Measurements from ENCODE around the gene LYRM4. TPM values are rescaled to one million over a fixed set of nuclear protein-coding genes. Genes with fewer than 3 reads are reported as not detected.

LYRM4 gene
- total and polyA plus RNA-seq, 4 donors: 15.2 to 23.2 (median 19.1) TPM

DNA sequence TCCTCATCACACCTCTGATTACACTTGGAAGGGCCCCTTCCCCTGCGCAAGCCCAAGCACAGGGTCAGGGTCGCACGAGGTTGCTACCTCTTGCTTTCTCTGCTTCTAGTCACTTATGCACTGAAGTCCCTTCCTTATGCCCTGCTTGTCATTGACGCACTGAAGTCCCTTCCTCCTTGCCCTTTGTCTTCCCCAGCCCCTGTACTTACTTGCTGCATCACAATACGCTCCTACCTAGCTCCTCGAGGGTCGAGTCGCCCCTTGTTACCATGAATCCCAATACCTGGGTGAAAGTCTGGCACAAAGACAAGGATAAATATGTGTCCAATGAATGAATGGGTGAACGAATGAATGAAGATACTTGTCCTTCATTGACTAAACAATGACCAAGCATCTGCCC lies 75.9 kb downstream of the LYRM4 start:
- Histone ChIP-seq H3K27ac (ENCODE audit: low read depth in 1 of 2, low read length in 1 of 2) (no peak overlapping the region), H3K27me3 (ENCODE audit: control insufficient read depth in 3 of 3, insufficient read depth in 3 of 3, low read length in 2 of 3) (no peaks in the 10 kb centered on the region), H3K36me3 (ENCODE audit: control insufficient read depth in 4 of 4, insufficient read depth in 4 of 4, low read length in 4 of 4) (no peaks in the 10 kb centered on the region), H3K4me1 (ENCODE audit: control insufficient read depth in 5 of 5, insufficient read depth in 5 of 5, low read length in 5 of 5) (no peaks in the 10 kb centered on the region), H3K9ac (ENCODE audit: insufficient read depth in 1 of 2, low read length in 2 of 2) (no peak overlapping the region), H3K9me3 (ENCODE audit: control insufficient read depth in 4 of 4, insufficient read depth in 3 of 4, low read length in 3 of 4) (no peaks in the 10 kb centered on the region), H3K4me3 (no peak overlapping the region)
- TF ChIP-seq, protein P1, sequence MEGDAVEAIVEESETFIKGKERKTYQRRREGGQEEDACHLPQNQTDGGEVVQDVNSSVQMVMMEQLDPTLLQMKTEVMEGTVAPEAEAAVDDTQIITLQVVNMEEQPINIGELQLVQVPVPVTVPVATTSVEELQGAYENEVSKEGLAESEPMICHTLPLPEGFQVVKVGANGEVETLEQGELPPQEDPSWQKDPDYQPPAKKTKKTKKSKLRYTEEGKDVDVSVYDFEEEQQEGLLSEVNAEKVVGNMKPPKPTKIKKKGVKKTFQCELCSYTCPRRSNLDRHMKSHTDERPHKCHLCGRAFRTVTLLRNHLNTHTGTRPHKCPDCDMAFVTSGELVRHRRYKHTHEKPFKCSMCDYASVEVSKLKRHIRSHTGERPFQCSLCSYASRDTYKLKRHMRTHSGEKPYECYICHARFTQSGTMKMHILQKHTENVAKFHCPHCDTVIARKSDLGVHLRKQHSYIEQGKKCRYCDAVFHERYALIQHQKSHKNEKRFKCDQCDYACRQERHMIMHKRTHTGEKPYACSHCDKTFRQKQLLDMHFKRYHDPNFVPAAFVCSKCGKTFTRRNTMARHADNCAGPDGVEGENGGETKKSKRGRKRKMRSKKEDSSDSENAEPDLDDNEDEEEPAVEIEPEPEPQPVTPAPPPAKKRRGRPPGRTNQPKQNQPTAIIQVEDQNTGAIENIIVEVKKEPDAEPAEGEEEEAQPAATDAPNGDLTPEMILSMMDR (IDR thresholded peaks at IDR 0.05; ENCODE audit: control extremely low read depth, extremely low read depth): no peak
- ATAC-seq (ENCODE audit: insufficient read depth, low FRiP score): no peak
- WGBS, 2 donors: 93% methylated on average over 9 of the region's 9 CpGs
- no peak for DNase-seq

- Histone ChIP-seq H3K9me3 (ENCODE audit: control insufficient read depth in 4 of 4, insufficient read depth in 3 of 4, low read length in 3 of 4) (no peaks in the 10 kb centered on the region), H3K36me3 (ENCODE audit: control insufficient read depth in 4 of 4, insufficient read depth in 4 of 4, low read length in 4 of 4) (no peaks in the 10 kb centered on the region), H3K9ac (ENCODE audit: insufficient read depth in 1 of 2, low read length in 2 of 2) (no peak overlapping the region), H3K4me1 (ENCODE audit: control insufficient read depth in 5 of 5, insufficient read depth in 5 of 5, low read length in 5 of 5) (no peaks in the 10 kb centered on the region), H3K27me3 (ENCODE audit: control insufficient read depth in 3 of 3, insufficient read depth in 3 of 3, low read length in 2 of 3) (no peaks in the 10 kb centered on the region), H3K27ac (ENCODE audit: low read depth in 1 of 2, low read length in 1 of 2) (no peak overlapping the region), H3K4me3 (no peak overlapping the region)
- no peak for DNase-seq
- ATAC-seq (ENCODE audit: insufficient read depth, low FRiP score): no peak
- WGBS, 2 donors: 44 to 76% methylated on average over 2 of the region's 2 CpGs
- TF ChIP-seq, protein P1 (IDR thresholded peaks at IDR 0.05; ENCODE audit: control extremely low read depth, extremely low read depth): no peak
Measured at GRCh38 chr6:5184218-5184617, 76.5 kb downstream of the LYRM4 start.

DNA sequence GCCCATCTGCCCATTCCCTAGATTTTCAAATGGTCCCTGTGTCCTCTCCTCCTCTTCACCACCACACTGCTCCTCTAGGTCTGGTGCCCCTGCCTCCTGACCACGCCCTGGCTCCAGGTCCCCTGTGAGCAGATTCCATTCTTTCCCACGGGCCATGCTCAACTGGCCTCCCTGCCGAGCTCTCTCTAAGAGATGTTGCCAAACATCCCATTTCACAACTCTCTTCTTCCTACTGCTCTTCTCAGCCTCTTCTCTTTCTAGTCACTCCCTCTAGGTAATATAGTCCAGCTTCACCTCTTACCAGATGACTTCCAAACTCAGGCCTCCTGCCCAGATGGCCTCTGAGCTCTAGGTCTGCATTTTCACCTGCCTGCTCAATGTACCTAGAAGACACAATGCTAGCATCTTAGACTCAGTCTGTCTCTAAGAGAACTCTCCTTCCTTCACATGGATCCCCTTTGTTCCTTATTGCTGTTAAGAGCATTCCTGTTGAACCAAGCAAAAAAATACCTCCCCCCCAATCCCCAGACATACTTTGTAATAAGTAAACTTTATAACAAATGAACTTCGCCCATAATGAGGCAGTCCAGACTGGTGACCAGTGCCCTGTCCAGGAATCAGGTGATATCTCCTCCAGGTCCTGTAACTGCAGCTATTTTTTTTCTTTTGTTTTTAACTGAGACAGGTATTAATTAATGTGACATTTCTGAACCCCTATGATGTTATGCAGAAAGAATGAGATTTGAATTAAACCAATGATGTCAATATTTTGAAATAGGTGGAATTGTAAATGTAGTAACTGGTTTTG lies 79.0 kb downstream of the LYRM4 start:
- Histone ChIP-seq H3K4me3 (no peak overlapping the region), H3K27ac (ENCODE audit: low read depth in 1 of 2, low read length in 1 of 2) (no peak overlapping the region), H3K9ac (ENCODE audit: insufficient read depth in 1 of 2, low read length in 2 of 2) (no peak overlapping the region), H3K9me3 (ENCODE audit: control insufficient read depth in 4 of 4, insufficient read depth in 3 of 4, low read length in 3 of 4) (no peaks in the 10 kb centered on the region), H3K4me1 (ENCODE audit: control insufficient read depth in 5 of 5, insufficient read depth in 5 of 5, low read length in 5 of 5) (no peaks in the 10 kb centered on the region), H3K27me3 (ENCODE audit: control insufficient read depth in 3 of 3, insufficient read depth in 3 of 3, low read length in 2 of 3) (no peaks in the 10 kb centered on the region), H3K36me3 (ENCODE audit: control insufficient read depth in 4 of 4, insufficient read depth in 4 of 4, low read length in 4 of 4) (no peaks in the 10 kb centered on the region)
- DNase-seq (no peak), ATAC-seq (ENCODE audit: insufficient read depth, low FRiP score) (no peak)
- TF ChIP-seq, protein P1 (IDR thresholded peaks at IDR 0.05; ENCODE audit: control extremely low read depth, extremely low read depth): no peak
- 51 to 68% methylated on average over 4 of the region's 4 CpGs for WGBS, 2 donors

Data from lung (tissue), 12 donors.